GM12872 (cell line): ENCODE data around the gene SLX9.

Source experiments
- TF ChIP-seq, protein P1 (sequence below): IDR thresholded peaks from 3 replicates; pipeline ENCODE4 v1.5.1; 2011; ENCODE audit warnings: low read depth, mild to moderate bottlenecking, low read length, moderate library complexity; ENCODE audit not compliant: insufficient read depth

SLX9 gene

DNA sequence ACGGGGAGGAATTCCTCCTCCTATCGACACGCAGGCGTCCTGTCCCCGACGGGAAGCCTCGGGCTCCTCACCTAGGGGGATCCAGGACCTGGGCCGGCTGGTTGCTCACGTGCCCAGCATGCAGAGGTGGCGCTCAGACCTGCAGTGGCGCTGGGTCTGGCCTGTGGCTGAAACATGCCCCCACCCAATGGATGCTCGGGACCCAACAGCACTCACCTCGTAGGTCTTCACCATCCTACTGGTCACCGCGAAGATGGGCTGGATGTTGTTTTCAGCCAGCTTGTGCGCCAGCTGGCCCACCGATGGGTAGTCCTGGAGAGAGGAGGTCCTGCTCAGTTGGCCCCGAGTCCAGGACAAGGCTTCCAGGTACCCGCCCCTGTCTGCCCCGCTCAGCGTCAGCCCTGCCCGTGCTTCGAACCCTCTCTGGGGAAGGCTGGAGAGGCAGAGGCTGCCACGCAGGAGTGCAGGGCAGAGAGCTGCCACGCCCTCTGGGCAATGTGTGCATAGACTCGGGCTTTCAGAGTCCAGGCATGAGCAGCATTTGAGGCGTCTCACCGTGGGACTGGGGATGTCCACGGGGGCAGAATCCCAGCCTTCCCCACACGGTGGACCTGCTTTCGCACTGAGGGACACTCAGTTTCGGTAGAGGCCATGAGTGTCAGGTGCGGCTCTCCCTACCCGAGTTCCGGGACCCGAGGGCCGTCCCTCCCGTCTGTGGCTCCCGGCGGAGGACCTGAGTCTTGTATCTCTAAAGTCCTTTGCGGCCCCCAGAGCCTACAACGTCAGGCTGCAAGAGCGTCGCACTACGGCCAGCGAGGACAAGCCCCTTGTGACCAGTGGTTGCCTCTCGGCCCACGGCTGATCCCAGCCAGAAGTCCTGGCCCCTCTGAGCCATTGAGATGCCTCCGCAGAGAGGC, 40.7 kb upstream of the SLX9 start:
- TF ChIP-seq, protein P1, sequence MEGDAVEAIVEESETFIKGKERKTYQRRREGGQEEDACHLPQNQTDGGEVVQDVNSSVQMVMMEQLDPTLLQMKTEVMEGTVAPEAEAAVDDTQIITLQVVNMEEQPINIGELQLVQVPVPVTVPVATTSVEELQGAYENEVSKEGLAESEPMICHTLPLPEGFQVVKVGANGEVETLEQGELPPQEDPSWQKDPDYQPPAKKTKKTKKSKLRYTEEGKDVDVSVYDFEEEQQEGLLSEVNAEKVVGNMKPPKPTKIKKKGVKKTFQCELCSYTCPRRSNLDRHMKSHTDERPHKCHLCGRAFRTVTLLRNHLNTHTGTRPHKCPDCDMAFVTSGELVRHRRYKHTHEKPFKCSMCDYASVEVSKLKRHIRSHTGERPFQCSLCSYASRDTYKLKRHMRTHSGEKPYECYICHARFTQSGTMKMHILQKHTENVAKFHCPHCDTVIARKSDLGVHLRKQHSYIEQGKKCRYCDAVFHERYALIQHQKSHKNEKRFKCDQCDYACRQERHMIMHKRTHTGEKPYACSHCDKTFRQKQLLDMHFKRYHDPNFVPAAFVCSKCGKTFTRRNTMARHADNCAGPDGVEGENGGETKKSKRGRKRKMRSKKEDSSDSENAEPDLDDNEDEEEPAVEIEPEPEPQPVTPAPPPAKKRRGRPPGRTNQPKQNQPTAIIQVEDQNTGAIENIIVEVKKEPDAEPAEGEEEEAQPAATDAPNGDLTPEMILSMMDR: no peak

DNA sequence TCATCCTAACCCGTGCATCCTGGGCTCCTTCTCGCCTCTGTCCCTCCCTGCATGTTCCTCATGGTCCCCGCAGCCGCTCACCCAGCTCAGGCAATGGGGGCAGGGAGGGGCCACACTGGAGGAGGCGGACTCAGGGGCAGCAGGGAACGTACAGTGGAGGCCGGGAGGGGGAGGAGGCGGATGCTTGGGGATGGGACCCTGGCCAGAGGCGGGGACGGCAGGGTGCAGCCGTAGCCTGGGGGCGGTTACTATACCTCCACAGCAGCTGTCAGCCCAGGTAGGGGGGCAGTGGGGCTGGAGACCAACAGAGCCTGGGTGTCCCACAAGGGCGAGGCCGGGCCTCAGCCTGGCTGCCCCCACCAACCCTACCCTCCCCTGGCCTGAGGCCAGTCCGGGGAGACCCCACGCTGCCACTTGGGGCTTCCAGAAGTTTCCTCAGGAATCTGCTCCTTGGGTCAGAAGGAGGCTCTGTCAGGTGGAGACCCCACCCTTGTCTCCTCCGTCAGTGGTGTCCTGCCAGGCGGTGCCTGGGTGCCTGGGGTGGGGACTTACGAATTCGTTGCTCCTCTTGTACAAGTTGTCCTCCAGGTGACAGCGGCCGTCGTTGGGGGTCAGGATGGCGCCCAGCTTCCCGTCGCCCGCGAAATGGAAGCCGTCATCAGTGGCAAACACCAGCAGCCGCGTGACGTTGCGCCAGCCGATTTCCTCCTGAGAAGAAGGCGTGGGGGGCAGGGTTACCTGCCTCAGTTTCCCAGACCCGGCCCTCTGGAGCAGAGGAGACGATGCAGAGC, 39.9 kb upstream of the SLX9 start:
- TF ChIP-seq, protein P1: no peak

DNA sequence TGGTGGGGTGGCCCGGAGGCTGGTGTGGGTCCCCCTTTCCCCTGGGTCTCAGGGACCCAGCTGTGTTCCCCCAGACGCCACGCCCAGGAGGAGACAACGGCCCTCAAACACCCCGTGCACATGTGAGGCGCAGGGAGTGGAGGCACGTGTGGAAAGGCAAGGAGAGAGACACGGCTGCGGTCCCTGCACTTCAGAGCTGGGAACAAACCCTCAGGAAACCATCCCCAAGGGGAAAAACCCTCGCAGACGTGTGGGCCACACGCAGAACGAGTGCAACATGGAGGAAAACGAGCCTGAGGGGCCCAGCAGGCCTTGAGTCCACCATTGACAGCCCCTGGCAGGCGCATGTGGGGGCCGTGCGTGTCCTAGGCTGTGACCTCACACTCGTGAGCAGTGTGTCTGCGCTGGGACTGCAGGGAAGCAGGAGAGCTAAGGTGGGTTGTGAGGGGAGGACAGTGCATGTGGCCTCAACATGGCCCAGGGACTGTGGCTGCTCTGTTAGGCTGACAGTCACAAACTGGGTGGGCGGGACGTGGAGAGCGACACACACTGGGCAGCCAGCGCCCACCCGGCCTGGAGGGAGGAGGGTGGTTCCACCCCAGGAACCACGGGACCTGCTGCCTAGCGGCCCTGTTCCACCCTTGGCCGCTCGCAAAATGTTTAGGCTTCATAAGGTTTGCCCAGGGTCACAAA, 39.1 kb upstream of the SLX9 start:
- TF ChIP-seq, protein P1: no peak

DNA sequence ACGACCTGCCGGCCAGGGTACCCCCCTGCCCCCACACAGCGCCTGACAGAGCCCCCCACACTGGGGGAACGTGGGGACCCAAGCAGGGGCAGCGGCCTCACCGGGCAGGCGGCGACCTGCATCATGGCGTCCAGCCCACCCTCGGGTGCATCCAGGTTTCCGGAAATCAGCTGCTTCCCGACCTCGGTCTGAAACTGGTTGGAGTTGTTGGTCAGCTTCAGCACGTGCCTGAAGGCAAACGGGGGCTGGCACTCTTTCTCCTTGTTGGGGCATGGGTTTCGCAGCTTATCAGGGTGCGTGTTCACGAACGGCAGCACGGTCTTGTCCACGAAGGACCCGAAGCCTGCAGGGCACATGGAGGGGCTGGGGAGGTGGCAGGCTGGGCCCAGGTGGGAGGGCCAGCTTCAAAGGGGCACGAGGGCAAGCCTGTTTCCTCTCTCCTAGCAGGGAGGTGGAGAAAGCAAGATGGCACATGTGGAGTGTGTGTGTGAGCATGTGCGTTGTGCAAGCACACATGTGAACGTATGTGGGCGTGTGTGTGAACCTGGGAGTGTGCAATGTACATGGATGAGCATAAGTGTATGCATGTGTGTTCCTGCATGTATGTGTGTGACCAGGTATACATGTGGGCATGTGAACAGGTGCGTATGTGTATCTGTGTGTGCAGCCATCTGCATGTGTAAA, 38.3 kb upstream of the SLX9 start:
- TF ChIP-seq, protein P1: no peak

DNA sequence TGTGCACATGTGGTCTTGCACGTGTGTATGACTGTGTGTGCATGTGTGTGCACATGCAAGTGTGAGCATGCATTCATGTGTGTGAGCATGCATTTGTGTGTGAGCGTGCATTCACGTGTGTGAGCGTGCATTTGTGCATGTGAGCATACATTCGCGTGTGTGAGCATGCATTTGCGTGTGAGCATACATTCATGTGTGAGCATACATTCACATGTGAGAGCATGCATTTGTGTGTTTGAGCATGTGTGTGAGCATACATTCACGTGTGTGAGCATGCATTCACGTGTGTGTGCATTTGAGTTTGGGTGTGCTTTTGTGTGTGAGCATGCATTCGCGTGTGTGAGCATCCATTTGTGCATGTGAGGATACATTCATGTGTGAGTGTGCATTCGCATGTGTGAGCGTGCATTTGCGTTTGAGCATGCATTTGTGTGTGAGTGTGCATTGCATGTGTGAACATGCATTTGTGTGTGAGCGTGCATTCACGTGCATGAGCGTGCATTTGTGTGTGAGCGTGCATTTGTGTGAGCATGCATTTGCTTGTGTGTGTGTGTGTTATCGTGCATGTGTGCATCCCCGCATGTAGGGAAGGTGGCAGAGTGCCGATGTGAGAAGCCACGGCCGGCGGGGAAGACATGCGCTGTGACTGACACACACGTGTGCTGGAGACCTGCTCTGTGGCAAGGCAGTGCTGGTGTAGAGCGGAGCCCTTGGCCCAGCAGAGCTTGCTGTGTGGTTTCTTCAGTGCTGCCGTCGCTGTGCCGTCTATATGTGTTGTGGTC, 37.4 kb upstream of the SLX9 start:
- TF ChIP-seq, protein P1: no peak

DNA sequence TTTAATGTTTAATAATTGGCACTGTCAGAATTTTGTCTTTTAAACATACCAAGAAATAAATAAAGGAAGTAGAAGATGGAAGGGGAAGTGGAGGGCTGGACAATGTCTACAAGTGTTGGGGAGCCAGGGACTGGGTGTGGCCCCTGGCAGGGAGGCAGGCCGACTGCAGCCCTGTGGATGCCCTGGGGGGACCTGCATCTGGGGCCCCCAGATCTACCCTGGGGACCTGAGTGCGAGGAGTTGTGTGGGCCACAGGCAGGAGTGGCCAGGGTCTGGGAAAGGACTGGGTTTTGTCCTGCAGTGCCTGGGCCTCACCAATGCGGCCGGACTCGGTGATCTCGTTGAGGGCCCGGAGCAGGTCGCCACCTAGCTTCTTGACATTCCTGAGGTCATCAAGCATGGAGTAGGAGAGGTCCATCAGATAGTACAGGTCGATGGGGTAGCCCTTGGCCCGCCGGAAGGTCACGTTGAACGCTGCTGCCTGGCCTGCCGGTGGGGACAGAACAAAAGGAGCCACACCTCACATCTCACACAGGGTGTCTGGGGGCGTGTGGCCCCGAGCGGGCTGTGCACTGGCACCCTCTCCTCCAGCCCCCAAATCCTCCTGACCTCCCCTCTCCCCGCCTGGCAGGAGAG, 36.7 kb upstream of the SLX9 start:
- TF ChIP-seq, protein P1: no peak
